ENCODE data around the gene HNRNPA3. TPM values are rescaled to one million over a fixed set of nuclear protein-coding genes. Genes with fewer than 3 reads are reported as not detected.
"Not testable (repeated sequence)": the region's sequence is repeated elsewhere in the genome, so short reads cannot be mapped to it uniquely, and the experiment has no call there.

HNRNPA3 gene
- polyA plus RNA-seq (ENCODE audit: insufficient read length in 4 of 4), result 100 to 1,000 TPM; 528 to 695 (median 639) TPM

DNA sequence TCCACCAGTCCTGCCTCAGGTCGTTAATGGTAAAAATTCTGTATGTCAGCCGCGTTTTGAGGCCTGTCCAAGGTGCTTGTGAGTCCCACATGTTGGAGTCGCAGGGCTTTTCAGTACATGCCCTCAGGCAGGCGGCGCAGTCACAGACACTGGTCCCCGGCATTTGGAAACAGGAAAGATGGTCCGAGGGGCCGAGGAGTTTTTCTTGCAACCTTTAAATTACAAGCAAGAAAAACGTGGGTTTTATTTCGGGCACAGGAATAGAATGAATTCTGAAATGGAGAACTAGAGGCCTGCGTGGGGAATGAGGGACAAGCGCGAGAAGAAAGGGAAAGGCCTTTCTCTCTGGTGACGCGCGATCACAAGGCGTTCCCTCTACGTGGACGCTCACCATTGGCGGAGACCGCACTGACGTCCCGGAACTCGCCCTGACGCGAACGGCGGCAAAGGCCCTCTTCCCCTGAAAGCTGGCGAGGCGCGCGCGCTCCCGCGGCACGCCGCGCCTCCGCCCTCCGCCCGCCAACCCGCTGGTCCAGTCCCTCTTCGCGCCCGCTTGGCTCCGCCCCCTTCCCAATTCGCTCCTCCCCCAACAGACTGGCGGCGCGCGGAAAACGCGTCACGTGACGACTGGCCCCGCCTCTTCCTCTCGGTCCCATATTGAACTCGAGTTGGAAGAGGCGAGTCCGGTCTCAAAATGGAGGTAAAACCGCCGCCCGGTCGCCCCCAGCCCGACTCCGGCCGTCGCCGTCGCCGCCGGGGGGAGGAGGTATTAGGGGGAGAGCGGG is at the start of gene HNRNPA3:
Gene HNRNPA3, plus strand, starts transcription at position 689 of the 785 bp plus-strand sequence. Its CDS starts 6 bp downstream, at position 695.
- DNase-seq (ENCODE audit: low read depth in 4 of 4, low spot score in 2 of 4), result peak; percentile 98 to 99 (median 98)

DNA sequence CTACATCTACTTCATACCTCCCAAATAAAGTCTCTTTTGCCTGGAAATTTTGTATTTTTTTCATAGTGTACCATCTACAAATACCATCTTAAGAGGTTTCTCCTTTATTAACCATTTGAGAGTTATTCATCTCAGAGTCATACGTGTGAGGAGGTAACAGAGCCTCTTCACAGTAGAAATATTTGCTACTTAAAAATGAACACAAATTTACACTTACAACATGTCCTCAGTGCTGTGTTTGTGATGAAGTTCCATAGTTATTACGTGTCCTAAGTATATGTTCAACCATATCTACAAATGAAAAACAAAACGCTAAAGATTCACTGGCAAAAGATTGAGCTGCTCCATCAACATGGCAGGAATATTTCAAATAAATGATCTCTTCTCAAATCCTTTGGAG is 48.5 kb upstream of the HNRNPA3 start:
- DNase-seq (ENCODE audit: low read depth in 4 of 4, low spot score in 2 of 4), result no peak

DNA sequence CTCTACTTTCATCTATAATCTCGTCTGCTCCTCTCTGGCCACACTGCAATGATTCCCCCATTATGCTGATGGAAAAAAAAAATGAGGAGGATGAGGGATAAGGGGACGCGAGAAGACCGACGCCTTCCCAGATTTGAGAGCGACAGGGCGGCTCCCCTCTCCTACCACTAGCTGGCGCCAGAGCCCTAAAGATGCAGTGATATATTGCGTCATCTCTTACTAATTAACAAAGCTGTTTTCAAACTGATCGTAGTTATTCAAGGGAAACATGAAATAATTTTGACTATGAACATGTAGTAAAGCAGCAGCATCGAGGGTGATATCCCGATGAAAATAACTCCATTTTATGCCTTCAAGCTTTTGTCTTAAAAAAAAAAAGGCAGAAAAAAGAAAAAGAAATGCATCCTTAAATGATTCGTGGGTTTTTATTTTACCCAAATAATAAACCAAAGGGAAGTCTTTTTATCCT is 48.0 kb upstream of the HNRNPA3 start:
- DNase-seq (ENCODE audit: low read depth in 4 of 4, low spot score in 2 of 4), result peak in 2 of 4 donors; percentile 79 to 85

- peak in 1 of 4 donors; percentile 69 for DNase-seq (ENCODE audit: low read depth in 4 of 4, low spot score in 2 of 4)
These were observed 47.5 kb upstream of the HNRNPA3 start for GRCh38 chr2:177165061-177165583.

- peak in 1 of 4 donors; percentile 46 for DNase-seq (ENCODE audit: low read depth in 4 of 4, low spot score in 2 of 4)
These were observed 46.6 kb upstream of the HNRNPA3 start for GRCh38 chr2:177165721-177166711.

GRCh38 chr2:177169810-177170514 is 42.6 kb upstream of the HNRNPA3 start:
- DNase-seq (ENCODE audit: low read depth in 4 of 4, low spot score in 2 of 4), result no peak

DNA sequence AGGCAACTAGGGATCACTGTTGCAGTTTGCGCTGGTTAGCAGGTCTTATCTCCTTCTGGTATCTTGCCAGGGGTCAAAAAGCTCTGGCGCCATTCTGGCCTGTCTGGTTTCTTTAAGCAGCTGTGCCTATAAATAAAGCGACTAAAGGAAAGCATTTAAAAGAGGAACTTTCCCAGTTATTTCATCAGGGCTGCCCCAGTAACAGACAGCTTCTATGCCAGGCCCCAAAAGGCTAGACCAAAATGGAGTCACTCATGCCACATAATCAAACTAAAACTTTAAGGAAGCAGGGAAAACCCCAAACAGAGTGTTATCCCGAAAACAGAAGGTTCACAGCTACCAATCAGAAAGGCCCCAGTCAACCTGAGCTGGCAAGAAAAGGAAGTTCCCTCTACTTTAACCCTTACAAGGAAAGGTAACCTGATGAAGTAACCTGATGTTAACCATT is 41.2 kb upstream of the HNRNPA3 start:
- no peak for DNase-seq (ENCODE audit: low read depth in 4 of 4, low spot score in 2 of 4)

DNA sequence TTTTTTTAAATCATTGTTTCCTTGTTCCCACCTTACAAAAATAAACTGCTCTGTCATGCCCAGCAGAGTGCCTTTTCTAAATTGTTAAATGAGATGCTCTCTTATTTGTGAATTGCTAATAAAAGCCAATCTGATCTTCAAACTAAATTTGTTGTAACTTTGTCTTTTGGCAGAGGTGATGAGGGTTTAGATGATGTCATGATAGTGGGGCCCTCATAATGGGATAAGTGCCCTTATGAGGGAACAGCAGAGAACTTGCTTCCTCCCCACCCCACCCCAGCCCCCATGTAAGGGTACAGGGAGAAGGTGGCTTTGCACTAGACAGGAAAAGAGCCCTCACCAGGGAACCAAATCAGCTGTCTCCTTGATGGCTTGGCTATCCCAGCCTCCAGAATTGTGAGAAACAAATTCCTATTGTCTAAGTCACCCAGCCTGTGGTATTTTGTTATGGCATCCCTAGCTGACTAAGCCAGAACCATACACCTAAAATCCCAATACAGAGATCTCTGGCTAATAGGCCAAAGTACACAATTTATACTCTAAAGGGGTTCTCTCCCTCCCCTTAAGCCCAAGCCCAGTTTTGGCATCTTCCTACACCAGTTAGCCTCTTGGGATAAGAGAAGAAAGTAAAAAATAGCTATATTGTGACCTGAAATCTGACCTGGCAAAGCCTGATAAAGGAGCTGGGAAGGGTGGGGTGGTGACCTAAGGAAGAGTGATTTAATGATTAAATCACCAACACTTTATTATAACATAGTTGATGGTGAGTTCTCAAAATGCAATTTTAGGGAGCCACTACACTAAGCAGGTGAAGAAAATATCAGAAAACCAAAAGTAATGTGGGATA is 40.3 kb upstream of the HNRNPA3 start:
- no peak for DNase-seq (ENCODE audit: low read depth in 4 of 4, low spot score in 2 of 4)

- DNase-seq (ENCODE audit: low read depth in 4 of 4, low spot score in 2 of 4), result no peak
These were observed 38.1 kb upstream of the HNRNPA3 start for GRCh38 chr2:177174486-177174885.

- DNase-seq (ENCODE audit: low read depth in 4 of 4, low spot score in 2 of 4), result no peak
These were observed 36.5 kb upstream of the HNRNPA3 start for GRCh38 chr2:177175917-177176668.

DNA sequence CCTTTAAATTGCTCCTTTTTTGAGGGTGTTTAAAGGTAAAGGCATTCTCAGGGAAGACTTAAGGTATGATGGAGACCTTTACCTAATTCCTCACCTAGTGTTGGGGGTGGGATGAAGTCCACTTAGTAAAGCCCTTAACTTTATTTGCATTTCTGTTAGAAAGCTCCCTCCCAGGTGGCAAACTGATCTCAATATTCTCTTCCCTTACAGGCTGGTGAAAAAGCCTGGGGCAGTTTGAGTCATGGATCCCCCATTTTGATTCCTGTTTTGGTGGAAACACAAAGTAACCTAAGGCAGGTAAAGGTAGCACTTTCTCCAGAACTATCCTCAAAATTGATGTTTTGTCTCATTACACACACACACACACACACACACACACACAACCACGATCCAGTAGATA is 33.8 kb upstream of the HNRNPA3 start:
- DNase-seq (ENCODE audit: low read depth in 4 of 4, low spot score in 2 of 4), result no peak

DNA sequence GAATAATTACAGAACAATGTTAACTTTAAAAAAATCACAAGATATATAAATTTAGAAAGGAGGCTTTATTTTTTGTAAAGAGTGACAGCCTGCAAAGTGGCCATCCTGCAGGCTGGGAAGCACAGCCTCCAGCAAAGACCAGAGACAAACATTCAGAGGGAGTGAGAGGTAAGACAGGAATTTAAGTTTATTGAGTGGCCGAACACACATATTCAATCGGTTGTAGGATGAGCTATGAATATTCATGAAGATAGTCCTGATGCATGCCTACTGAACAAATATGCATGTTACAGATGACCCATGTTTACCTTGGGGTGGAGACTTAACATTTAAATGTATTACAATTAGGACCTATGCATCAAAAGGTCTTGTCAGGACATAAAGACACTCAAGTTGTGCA is 33.4 kb upstream of the HNRNPA3 start:
- no peak for DNase-seq (ENCODE audit: low read depth in 4 of 4, low spot score in 2 of 4)

- DNase-seq (ENCODE audit: low read depth in 4 of 4, low spot score in 2 of 4), result not testable (repeated sequence)
These were observed 32.9 kb upstream of the HNRNPA3 start for GRCh38 chr2:177179671-177180070.

GRCh38 chr2:177180269-177181000 is 32.2 kb upstream of the HNRNPA3 start:
- no peak for DNase-seq (ENCODE audit: low read depth in 4 of 4, low spot score in 2 of 4)

DNA sequence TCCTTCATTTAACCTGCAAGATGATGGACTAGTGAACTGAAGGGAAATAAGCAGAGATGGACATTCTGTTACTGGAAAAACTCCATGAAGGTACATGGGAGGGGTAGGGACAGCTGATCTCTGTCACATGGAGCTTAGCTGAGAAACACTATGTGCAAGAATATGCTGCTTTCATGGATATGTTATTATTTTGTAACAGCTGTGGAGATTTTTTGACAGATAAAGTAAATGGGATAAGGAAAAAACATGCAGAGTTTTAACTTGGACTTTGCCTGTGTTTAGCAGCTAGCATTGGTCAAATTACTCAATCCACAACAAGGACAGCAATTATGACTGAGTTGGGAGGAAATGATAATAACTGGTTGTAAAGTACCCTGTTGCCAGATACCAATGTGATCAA is 28.7 kb upstream of the HNRNPA3 start:
- DNase-seq (ENCODE audit: low read depth in 4 of 4, low spot score in 2 of 4), result no peak

DNA sequence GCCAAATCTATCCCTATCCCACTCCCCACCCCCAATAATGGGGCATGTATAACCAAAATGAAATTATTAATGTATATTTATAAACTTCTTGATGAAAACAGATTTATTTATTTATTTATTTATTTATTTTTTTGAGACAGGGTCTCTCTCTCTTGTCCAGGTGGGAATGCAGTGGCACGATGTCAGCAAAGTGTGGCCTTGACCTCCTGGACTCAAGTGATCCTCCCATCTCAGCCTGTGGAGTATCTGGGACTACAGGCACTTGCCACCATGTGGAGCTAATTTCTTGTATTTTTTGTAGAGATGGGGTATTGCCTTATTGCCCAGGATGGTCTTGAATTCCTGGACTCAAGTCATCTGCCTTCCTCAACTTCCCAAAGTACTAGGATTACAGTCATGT is 28.0 kb upstream of the HNRNPA3 start:
- DNase-seq (ENCODE audit: low read depth in 4 of 4, low spot score in 2 of 4), result no peak

DNA sequence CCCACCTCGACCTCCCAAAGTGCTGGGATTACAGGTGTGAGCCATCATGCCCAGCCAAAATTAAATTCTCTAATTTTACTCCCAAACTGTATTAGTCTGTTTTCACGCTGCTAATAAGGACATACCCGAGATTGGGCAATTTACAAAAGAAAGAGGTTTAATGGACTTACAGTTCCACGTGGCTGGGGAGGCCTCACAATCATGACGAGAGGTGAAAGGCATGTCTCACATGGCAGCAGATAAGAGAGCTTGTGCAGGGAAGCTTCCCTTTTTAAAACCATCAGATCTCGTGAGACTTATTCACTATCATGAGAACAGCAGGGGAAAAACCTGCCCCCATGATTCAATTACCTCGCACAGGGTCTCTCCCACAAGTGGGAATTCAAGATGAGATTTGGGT is 26.6 kb upstream of the HNRNPA3 start:
- not testable (repeated sequence) for DNase-seq (ENCODE audit: low read depth in 4 of 4, low spot score in 2 of 4)
